GM12865 (cell line): ENCODE data around the gene SAMD4A.
A peak's percentile ranks its signal among the peaks of the same experiment; 100 is the strongest.

Experiments used
- DNase-seq: peaks from one replicate; pipeline ENCODE4 v3.0.0; 2010; ENCODE audit warnings: low read depth
- H3K4me3 ChIP-seq: 2 replicates; pipeline ENCODE4 v1.5.1; 2011; ENCODE audit warnings: mild to moderate bottlenecking, low read depth, low read length, control low read depth
- CTCF ChIP-seq: IDR thresholded peaks from 2 replicates; pipeline ENCODE4 v1.5.1; 2011; ENCODE audit warnings: low read length, control low read depth, low read depth, inconsistent platforms; ENCODE audit not compliant: insufficient read depth; ENCODE audit errors: missing control alignments

SAMD4A gene

GRCh38 chr14:54774824-54775223 is 207.9 kb downstream of the SAMD4A start:
- TF ChIP-seq CTCF = no peak
- no peak overlapping the region for H3K4me3 ChIP-seq
- DNase-seq = no peak

GRCh38 chr14:54775486-54776140 is 208.7 kb downstream of the SAMD4A start:
- TF ChIP-seq CTCF = no peak
- H3K4me3 ChIP-seq = no peak overlapping the region
- DNase-seq = no peak

GRCh38 chr14:54776361-54777001 is 209.6 kb downstream of the SAMD4A start:
- peak; percentile 50 for DNase-seq
- TF ChIP-seq CTCF = no peak
- no peak overlapping the region for H3K4me3 ChIP-seq

- no peak for DNase-seq
- no peak overlapping the region for H3K4me3 ChIP-seq
- no peak for TF ChIP-seq CTCF
These were observed 210.5 kb downstream of the SAMD4A start for GRCh38 chr14:54777395-54777794.

GRCh38 chr14:54778618-54779345 is 211.9 kb downstream of the SAMD4A start:
- no peak for TF ChIP-seq CTCF
- DNase-seq = no peak
- H3K4me3 ChIP-seq = no peak overlapping the region

- no peak overlapping the region for H3K4me3 ChIP-seq
- no peak for TF ChIP-seq CTCF
- no peak for DNase-seq
These were observed 214.2 kb downstream of the SAMD4A start for GRCh38 chr14:54781080-54781479.
